AG09319 (cell line): ENCODE measurements around the gene PDZD4.

Experiments used
- DNase-seq: peaks from one replicate; pipeline ENCODE4 v3.0.0-alpha.2; 2010; ENCODE audit warnings: low read depth; ENCODE audit errors: extremely low read depth
- TF ChIP-seq, protein P1 (sequence below): IDR thresholded peaks from 2 replicates; pipeline ENCODE4 v1.5.1; 2011; ENCODE audit warnings: low read depth, mild to moderate bottlenecking, inconsistent platforms, low read length, moderate library complexity

PDZD4 gene

GRCh38 chrX:153829799-153830639 lies at the start of gene PDZD4:
Gene PDZD4 (minus strand): TSS chrX:153830544. CDS start chrX:153830298, 246 bp downstream.
- no peak for DNase-seq
- TF ChIP-seq, protein P1, sequence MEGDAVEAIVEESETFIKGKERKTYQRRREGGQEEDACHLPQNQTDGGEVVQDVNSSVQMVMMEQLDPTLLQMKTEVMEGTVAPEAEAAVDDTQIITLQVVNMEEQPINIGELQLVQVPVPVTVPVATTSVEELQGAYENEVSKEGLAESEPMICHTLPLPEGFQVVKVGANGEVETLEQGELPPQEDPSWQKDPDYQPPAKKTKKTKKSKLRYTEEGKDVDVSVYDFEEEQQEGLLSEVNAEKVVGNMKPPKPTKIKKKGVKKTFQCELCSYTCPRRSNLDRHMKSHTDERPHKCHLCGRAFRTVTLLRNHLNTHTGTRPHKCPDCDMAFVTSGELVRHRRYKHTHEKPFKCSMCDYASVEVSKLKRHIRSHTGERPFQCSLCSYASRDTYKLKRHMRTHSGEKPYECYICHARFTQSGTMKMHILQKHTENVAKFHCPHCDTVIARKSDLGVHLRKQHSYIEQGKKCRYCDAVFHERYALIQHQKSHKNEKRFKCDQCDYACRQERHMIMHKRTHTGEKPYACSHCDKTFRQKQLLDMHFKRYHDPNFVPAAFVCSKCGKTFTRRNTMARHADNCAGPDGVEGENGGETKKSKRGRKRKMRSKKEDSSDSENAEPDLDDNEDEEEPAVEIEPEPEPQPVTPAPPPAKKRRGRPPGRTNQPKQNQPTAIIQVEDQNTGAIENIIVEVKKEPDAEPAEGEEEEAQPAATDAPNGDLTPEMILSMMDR, result no peak

DNA sequence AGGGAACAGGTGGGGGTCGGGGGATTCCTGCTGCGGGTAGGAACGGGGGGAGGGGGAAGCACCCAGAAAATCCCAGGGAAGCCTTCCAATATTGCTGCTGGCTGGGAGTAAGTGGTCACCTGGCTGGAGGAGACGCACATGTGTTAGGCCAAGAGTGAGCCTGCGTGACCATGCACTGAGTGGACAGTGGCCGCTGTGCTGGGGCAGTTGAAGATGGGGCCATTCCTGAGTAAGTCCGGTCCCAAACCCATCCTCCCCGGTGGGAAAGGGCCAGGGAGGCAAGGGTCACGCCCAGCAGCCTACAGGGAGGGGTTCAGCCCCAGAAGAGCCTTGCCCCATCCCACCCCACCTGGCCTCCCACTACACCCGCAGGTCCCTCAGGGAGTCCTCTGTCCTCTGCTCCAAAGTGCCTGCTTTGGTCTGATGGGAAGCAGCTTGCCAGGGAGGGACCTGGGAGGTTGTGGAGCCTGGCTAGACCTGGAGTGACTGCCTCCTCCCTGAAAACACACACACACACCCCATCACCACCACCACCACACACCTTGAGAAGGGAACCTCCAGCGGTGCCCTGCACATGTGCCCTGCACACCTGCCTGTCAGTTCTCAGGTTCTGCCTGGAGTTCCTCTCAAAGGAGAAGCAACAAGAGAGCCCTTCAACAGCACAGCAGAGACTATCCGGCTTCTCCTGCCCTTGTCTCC lies 49.5 kb upstream of the PDZD4 start:
- TF ChIP-seq, protein P1, result no peak
- no peak for DNase-seq

- DNase-seq, result no peak
- TF ChIP-seq, protein P1, result no peak
Measured at GRCh38 chrX:153878969-153879653, 48.8 kb upstream of the PDZD4 start.

DNA sequence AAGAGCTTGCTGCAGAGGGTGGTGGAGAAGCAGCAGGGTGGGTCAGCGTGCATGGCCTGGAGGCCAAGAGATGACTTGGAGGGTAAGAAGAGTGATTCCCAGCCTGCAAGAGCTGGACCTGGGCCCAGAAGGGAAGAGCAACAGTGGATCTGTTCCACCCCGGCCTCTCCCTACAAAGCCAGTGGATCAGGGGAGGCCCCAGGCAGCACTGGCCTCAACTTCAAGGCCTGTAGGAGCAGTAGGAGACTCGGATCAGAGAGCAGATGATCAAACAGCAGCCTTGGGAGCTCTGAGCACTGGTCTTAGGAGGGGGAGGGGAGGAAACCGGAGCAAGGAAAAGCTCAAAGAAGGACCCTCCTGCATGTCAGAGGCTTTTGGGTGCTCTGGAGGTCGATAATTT lies 48.0 kb upstream of the PDZD4 start:
- TF ChIP-seq, protein P1, result no peak
- no peak for DNase-seq

- no peak for DNase-seq
- TF ChIP-seq, protein P1, result no peak
Measured at GRCh38 chrX:153877571-153878261, 47.4 kb upstream of the PDZD4 start.

DNA sequence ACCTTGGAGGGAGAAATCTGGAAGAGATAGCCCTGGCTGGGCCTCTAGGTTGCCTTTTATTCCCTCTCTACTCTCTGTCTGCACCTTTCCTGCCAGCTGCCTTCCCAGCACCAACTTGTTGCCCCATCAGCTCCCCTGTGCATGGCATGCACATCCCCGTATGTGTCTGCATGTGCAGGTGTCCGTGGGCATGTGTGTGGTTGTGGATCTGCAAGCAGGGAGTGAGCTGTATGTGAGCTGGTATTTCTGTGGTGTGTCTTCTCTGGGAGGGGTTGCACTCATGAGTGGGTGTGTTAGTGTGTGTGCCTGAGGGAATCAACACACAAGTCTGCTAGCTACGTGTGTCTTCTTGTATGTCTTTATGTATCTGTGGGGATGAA lies 45.8 kb upstream of the PDZD4 start:
- TF ChIP-seq, protein P1, result no peak
- no peak for DNase-seq
